ENCODE data around the gene SH3GLB2.

Gene SH3GLB2

GRCh38 chr9:129028192-129028966 is at the start of gene SH3GLB2:
SH3GLB2 (minus strand) TSS chr9:129028331; CDS start chr9:129028154, 177 bp downstream.
- DNase-seq, result peak; percentile 68

DNA sequence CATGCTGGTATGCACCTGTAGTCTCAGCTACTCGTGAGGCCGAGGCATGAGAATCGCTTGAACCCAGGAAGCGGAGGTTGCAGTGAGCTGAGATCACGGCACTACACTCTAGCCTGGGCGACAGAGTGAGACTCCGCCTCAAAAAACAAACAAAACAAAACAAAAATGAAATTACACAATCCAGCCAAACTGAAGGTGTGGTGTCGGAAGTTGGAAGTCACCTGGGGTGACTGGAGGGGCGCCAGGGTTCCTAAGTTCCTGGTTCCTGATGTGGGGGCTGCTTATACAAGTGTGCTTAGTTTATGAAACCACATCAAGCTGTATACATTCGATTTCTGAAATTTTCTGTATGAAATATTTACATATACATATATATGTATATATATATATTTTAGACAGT is 49.1 kb upstream of the SH3GLB2 start:
- DNase-seq, result no peak

- no peak for DNase-seq
These were observed 48.5 kb upstream of the SH3GLB2 start for GRCh38 chr9:129076640-129077037.

- no peak for DNase-seq
These were observed 48.0 kb upstream of the SH3GLB2 start for GRCh38 chr9:129075996-129076639.

- DNase-seq, result no peak
These were observed 46.0 kb upstream of the SH3GLB2 start for GRCh38 chr9:129074106-129074505.

GRCh38 chr9:129073404-129073803 is 45.3 kb upstream of the SH3GLB2 start:
- no peak for DNase-seq

DNA sequence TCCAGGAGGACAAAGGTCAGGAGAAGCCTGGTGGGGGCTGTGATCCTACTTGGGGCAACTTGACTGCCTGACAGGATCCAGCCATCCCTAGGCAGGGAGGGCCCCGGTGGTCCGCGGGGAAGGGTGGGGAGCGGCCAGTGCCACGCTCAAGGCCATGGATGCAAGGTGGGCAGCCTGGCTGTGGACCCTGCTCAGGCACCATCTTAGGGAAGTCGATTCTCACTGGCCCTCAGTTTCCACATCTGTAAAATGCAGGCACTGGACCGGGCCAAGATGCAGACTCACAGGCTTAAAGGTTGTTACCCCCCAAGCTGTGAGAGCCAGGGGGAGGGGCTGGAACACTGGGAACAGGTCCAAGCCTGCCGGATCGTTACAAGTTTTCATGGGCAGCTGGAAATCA is 44.0 kb upstream of the SH3GLB2 start:
- DNase-seq, result no peak

- DNase-seq, result no peak
These were observed 43.5 kb upstream of the SH3GLB2 start for GRCh38 chr9:129071526-129072126.

DNA sequence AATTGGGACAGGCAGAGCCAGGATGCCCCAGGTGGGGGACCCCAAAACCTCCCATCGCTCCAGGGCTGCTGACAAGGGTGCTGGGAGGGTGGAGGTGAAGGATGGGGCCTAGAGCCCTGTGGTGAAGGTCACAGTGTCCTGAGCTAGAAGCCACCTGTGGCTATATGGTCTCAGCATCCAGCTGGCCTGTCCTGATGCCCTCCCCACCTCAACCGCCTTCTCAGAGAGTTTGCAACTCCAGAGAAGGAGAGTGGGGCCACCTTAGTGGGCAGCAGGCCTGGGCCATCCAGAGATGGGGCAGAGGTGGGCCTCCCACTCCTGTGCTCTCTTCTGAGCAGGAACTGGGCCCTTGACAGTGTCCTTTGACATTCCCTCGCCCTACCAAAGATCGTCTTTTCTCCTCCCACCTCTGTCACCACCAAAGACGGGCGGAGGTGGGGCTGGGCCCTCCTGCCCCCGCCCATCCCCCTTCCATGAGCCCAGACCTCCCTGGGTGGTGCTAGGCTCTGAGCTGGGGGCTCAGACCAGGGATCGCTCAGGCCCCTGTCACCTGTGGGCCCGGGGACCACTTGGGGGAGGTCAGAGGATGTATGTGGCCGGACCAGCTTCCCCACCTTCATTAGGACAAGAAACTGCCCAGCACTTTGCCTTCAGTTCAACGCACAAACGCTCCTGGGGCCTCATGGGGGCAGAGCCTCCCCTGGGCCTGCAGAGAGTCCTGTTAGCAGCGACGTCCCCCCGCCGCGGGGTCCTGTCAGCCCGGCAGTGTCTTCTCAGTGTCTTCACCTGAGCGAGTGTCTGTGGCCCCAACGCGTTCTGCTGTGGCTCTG is 42.8 kb upstream of the SH3GLB2 start:
- DNase-seq, result no peak

DNA sequence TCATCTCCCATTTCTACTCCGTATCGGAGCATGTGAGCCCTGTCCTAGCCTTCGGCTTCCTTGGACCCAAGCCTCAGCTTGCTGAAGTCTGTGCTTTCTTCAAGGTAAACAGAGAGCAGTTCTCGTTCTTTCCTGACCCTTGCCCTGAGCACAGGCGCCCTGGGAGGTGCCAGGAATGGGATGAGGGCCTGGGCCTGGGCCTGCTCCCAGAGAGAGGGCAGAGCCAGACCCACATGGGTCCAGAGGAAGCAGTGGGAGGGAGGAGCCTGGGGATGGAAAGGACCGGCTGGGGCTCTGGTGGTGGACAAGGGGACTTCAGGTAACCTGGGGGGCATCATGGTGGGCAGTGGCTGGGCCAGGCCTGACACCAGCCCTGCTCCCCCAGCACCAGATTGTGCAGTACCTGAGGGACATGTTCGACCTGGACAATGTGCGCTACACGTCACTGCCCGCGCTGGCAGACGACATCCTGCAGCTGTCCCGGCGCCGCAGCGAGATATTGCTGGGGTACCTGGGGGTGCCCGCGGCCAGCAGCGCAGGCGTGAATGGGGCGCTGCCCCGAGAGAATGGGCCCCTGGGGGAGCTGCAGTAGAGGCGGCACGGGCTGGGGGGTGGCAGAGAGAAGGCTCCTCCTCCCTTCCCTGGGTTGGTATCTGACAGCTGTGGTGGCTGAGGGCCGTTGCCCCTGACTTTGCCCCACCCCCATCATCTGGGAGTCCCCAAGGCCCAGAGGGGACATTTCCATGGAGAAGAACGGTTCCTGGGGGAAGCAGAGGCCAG is 41.9 kb upstream of the SH3GLB2 start:
- no peak for DNase-seq

GRCh38 chr9:129068990-129069861 is 41.1 kb upstream of the SH3GLB2 start:
- DNase-seq, result no peak

DNA sequence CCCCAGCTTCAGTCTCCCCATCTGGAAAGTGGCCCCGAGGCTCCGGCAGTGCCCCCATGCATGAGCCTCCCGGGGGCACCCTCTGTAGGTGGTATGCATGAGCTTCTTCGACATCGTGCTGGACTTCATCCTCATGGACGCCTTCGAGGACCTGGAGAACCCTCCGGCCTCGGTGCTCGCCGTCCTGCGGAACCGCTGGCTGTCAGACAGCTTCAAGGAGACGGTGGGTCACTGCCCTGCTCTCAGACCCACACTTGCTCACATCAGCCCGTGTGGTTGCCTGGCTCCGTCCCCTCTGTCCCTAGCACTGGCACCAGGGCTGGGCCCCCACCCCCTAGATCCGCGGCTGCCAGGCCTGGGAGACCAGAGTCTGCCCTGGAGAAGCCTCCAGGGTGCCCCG is 40.0 kb upstream of the SH3GLB2 start:
- DNase-seq, result no peak

DNA sequence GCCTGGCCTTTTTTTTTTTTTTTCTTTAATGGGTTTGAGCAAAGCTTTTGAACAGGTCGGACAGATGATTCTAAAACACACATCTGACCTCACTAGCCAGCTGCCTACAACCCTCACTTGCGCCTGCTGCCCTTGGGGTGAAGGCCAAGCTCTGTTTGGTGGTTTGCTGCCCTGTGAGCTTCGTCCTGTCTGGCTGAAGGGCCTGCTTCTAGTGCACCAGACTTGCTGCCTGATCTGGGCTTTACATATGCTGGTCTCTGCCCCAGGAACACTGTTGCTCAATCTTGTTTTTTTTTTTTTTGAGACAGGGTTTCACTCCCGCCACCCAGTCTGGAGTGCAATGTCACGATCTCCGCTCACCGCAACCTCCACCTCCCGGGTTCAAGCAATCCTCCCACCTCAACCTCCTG is 36.4 kb upstream of the SH3GLB2 start:
- no peak for DNase-seq

DNA sequence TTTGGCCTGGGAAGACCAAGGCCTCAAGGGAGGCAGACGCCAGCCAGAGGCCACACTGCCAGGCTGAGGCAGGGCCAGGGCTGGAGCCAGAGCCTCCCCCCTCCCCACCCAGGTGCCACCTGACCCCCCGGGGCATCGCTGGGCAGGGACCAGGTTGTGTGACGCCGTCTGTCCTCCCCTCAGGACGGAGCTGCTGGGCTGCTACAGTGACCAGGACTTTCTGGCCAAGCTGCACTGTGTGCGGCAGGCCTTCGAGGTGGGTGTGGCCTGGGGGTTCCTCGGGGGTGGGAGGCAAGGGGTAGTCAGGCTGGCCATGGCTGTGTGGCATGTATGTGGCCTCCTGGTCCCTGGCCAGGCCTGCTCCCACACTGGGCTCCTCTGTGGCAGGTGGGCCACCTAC is 34.9 kb upstream of the SH3GLB2 start:
- DNase-seq, result no peak

DNA sequence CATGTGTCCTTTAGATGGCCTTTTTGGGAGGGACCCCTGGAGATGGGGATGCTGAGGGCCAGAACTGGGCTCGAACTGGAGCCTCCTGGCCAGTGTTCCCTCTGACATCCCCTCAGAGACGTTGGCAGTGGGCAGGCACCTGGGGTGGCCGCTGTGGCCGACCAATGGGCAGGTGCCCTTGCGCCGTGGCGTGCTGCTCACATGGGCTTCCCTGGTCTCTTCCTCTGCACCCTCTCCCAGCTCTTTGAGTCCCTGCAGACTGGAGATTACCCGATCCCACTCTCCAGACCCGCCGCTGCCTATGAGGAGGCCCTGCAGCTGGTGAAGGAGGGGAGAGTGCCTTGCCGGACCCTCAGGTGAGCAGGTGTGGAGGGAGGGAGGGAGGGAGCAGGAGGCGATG is 32.9 kb upstream of the SH3GLB2 start:
- DNase-seq, result no peak

GRCh38 chr9:129059796-129060785 is 32.0 kb upstream of the SH3GLB2 start:
- no peak for DNase-seq

DNA sequence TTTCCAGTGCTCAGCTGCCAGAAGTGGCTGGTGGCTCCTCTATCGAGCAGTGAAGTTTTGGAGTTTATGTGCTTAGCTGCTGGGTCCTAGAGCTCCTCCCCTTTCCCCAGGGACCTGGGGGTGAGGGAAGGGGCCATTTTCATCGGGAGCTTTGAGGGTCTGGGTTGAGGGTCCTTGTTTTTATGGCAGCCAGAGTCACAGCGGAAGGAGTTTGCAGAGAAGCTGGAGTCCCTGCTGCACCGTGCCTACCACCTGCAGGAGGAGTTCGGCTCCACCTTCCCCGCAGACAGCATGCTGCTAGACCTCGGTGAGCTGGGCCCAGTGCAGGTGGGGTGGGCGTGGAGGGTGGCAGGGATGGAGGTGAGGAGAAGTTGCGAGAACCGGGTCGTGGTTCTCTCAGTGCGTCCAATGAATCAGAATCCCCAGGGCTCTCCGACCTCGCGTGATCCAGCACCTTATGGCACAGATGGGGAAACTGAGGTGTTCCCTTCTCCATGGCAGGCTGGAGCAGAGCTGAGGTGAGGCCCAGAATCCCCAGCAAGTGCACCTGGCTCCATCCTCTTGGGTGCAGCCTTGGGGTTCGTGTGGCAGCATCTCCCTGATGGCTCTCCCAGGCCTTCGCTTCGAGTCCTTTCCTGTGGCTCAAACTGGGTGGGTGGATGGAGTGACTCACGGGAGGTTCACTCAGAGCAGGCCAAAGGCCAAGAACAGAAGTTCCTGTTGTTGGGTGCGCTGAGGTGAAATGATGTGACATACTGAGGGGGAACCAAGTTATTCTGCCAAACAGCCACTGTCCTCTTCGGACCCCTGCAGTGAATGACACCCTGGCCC is 31.0 kb upstream of the SH3GLB2 start:
- no peak for DNase-seq

DNA sequence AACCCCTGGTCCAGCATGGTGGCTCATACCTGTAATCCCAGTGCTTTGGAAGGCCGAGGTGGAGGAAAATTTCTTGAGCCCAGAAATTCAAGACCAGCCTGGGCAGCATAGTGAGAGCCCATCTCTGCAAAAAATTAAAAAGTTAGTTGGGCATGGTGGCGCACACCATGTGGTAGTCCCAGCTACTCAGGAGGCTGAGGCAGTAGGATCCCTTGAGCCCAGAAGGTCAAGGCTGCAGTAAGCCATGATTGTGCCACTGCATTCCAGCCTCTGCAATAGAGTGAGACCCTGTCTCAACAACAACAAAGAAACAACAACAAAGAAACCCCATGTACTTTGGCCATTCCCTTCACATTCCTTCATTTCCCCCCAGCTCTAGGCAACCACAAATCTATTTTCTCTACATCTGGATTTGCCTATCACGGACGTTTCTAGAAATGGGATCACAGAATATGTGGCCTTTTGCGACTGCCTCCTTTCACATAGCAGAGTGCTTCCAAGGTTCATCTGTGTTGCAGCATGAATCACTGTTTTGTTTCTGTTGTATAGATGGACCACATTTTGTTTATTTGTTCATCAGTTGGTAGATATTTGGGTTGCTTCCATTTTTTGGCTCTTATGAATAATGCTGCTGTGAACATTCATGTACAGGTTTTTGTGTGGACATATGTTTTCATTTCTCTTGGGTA is 26.2 kb upstream of the SH3GLB2 start:
- no peak for DNase-seq

- no peak for DNase-seq
These were observed 24.9 kb upstream of the SH3GLB2 start for GRCh38 chr9:129053020-129053419.

Measured in NCI-H446 treated with DMSO at 0.1 percent for 48 hours (cell line).